Measurements from ENCODE around the gene TNIP1. TPM values are rescaled to one million over a fixed set of nuclear protein-coding genes. Genes with fewer than 3 reads are reported as not detected.

The TNIP1 gene
- total RNA-seq, 2 experiments from 2014 or later = 127 TPM

- H3K4me1 Mint-ChIP-seq = no peaks in the 10 kb centered on the region
- ChIA-PET POLR2A (interaction anchor here (0.6 kb wide), 1 partner anchor 294 kb away, joined by 3 read pairs; no protein-coding TSS in a partner anchor), CTCF (interaction anchor here (2.0 kb wide), 1 partner anchor 22 kb away, joined by 5 read pairs; no protein-coding TSS in a partner anchor)
- H3K27me3 Mint-ChIP-seq = no peaks in the 10 kb centered on the region
- no peak overlapping the region for H3K27ac Mint-ChIP-seq
- no peak for DNase-seq
- H3K36me3 Mint-ChIP-seq (ENCODE audit: low read depth) = peaks cover 69% of the 10 kb centered on the region
- H3K9me3 Mint-ChIP-seq = no peaks in the 10 kb centered on the region
- H3K4me3 Mint-ChIP-seq = no peak overlapping the region
Measured at GRCh38 chr5:151030056-151030336, 50.8 kb downstream of the TNIP1 start.

GRCh38 chr5:151029179-151030055 is 51.4 kb downstream of the TNIP1 start:
- CTCF ChIA-PET = interaction anchor here (1.0 to 2.0 kb wide), 2 partner anchors 9 to 23 kb away, joined by 4 to 5 read pairs; no protein-coding TSS in a partner anchor
- no peak for DNase-seq
- no peaks in the 10 kb centered on the region for H3K9me3 Mint-ChIP-seq
- no peaks in the 10 kb centered on the region for H3K4me1 Mint-ChIP-seq
- H3K27me3 Mint-ChIP-seq = no peaks in the 10 kb centered on the region
- POLR2A ChIA-PET = interaction anchor here (0.6 kb wide), 1 partner anchor 295 kb away, joined by 3 read pairs; no protein-coding TSS in a partner anchor
- no peak overlapping the region for H3K4me3 Mint-ChIP-seq
- no peak overlapping the region for H3K27ac Mint-ChIP-seq
- peaks cover 66% of the 10 kb centered on the region for H3K36me3 Mint-ChIP-seq (ENCODE audit: low read depth)

GRCh38 chr5:151028717-151029116 is 52.1 kb downstream of the TNIP1 start:
- DNase-seq = no peak
- Mint-ChIP-seq H3K4me1 (no peaks in the 10 kb centered on the region), H3K27ac (no peak overlapping the region), H3K9me3 (no peaks in the 10 kb centered on the region), H3K36me3 (ENCODE audit: low read depth) (peaks cover 59% of the 10 kb centered on the region), H3K27me3 (no peaks in the 10 kb centered on the region), H3K4me3 (no peak overlapping the region)
- POLR2A ChIA-PET = no interaction called here
- CTCF ChIA-PET = interaction anchor here (1.0 kb wide), 1 partner anchor 10 kb away, joined by 4 read pairs; no protein-coding TSS in a partner anchor

- no peak overlapping the region for H3K27ac Mint-ChIP-seq
- peaks cover 56% of the 10 kb centered on the region for H3K36me3 Mint-ChIP-seq (ENCODE audit: low read depth)
- no peak overlapping the region for H3K4me3 Mint-ChIP-seq
- DNase-seq = no peak
- H3K9me3 Mint-ChIP-seq = no peaks in the 10 kb centered on the region
- ChIA-PET POLR2A (no interaction called here), CTCF (interaction anchor here (1.0 kb wide), 1 partner anchor 11 kb away, joined by 4 read pairs; no protein-coding TSS in a partner anchor)
- H3K27me3 Mint-ChIP-seq = no peaks in the 10 kb centered on the region
- H3K4me1 Mint-ChIP-seq = no peaks in the 10 kb centered on the region
Measured at GRCh38 chr5:151027961-151028479, 52.8 kb downstream of the TNIP1 start.

- Mint-ChIP-seq H3K27me3 (peaks cover 2% of the 10 kb centered on the region), H3K27ac (no peak overlapping the region), H3K4me3 (no peak overlapping the region), H3K9me3 (no peaks in the 10 kb centered on the region), H3K36me3 (ENCODE audit: low read depth) (peaks cover 51% of the 10 kb centered on the region), H3K4me1 (no peaks in the 10 kb centered on the region)
- POLR2A ChIA-PET = no interaction called here
- CTCF ChIA-PET = interaction anchor here (1.4 kb wide), 1 partner anchor 25 kb away, joined by 3 read pairs; no protein-coding TSS in a partner anchor
- DNase-seq = no peak
Measured at GRCh38 chr5:151026679-151027078, 54.2 kb downstream of the TNIP1 start.

GRCh38 chr5:151026088-151026487 is 54.7 kb downstream of the TNIP1 start:
- ChIA-PET CTCF (interaction anchor here (1.4 kb wide), 1 partner anchor 26 kb away, joined by 3 read pairs; no protein-coding TSS in a partner anchor), POLR2A (no interaction called here)
- Mint-ChIP-seq H3K36me3 (ENCODE audit: low read depth) (peaks cover 48% of the 10 kb centered on the region), H3K27me3 (peaks cover 6% of the 10 kb centered on the region), H3K4me1 (no peaks in the 10 kb centered on the region), H3K27ac (no peak overlapping the region), H3K4me3 (no peak overlapping the region), H3K9me3 (no peaks in the 10 kb centered on the region)
- no peak for DNase-seq

DNA sequence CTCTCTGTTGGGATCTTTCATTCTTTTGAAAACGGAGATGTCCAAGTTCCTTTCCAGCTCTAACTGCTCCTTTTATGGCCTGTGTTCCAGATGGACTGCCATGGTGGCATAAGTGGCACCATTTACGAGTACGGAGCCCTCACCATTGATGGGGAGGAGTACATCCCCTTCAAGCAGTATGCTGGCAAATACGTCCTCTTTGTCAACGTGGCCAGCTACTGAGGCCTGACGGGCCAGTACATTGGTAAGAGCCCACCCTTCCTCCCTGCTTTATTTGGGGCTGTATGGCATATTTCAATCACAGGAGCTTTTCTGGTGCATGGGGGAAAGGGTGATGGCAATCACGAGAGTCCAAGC is 55.6 kb downstream of the TNIP1 start:
- H3K9me3 Mint-ChIP-seq = no peaks in the 10 kb centered on the region
- peaks cover 11% of the 10 kb centered on the region for H3K27me3 Mint-ChIP-seq
- CTCF ChIA-PET = no interaction called here
- peaks cover 4% of the 10 kb centered on the region for H3K4me1 Mint-ChIP-seq
- H3K27ac Mint-ChIP-seq = no peak overlapping the region
- H3K36me3 Mint-ChIP-seq (ENCODE audit: low read depth) = peaks cover 42% of the 10 kb centered on the region
- POLR2A ChIA-PET = no interaction called here
- DNase-seq = no peak
- H3K4me3 Mint-ChIP-seq = no peak overlapping the region

DNA sequence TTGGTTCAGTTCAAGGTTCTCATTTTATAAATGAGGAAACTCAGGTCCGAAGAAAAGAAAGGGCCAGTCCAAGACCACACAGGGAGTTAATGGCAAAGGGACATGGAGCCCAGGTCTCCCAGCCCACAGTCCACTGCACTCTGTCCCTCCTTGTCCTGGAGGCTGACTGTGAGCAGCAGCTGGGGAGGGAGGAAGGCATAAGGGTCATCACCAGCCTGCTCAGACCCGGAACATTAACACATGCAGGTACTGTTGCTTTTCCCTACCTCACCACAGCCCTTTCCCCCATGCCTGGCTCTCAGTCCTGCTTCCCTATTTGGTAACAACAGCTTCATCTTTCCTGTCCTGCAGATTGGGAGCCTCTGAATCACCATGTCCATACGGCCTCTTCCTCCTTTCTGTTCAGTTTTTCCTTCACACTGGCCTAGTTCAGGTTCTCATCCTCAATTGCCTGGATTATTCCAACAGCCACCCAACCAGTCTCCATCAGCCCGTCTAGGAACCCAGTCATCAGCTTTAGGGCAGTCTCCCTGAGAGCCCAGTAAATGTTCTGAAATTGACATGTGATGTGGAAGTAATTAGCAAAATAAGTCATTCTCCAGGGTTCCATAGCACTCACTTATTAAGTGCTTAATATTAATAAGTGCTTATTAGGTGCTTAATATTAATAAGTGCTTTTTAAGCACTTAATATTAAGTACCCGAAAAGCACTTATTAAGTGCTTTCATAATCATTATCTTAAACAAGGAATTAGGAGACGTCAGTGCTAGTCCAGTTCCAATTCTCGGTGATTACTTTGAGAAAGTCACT is 56.2 kb downstream of the TNIP1 start:
- Mint-ChIP-seq H3K9me3 (no peaks in the 10 kb centered on the region), H3K4me3 (no peak overlapping the region), H3K36me3 (ENCODE audit: low read depth) (peaks cover 41% of the 10 kb centered on the region), H3K4me1 (peaks cover 5% of the 10 kb centered on the region), H3K27me3 (peaks cover 17% of the 10 kb centered on the region), H3K27ac (no peak overlapping the region)
- no peak for DNase-seq
- CTCF ChIA-PET = no interaction called here
- POLR2A ChIA-PET = no interaction called here

GRCh38 chr5:151023651-151024050 is 57.2 kb downstream of the TNIP1 start:
- ChIA-PET POLR2A (no interaction called here), CTCF (no interaction called here)
- DNase-seq = no peak
- H3K36me3 Mint-ChIP-seq (ENCODE audit: low read depth) = peaks cover 35% of the 10 kb centered on the region
- H3K9me3 Mint-ChIP-seq = no peaks in the 10 kb centered on the region
- peaks cover 20% of the 10 kb centered on the region for H3K27me3 Mint-ChIP-seq
- no peak overlapping the region for H3K27ac Mint-ChIP-seq
- H3K4me1 Mint-ChIP-seq = peaks cover 15% of the 10 kb centered on the region
- no peak overlapping the region for H3K4me3 Mint-ChIP-seq

- Mint-ChIP-seq H3K36me3 (ENCODE audit: low read depth) (peaks cover 30% of the 10 kb centered on the region), H3K9me3 (no peaks in the 10 kb centered on the region), H3K27me3 (peaks cover 20% of the 10 kb centered on the region), H3K27ac (no peak overlapping the region), H3K4me1 (peaks cover 18% of the 10 kb centered on the region), H3K4me3 (no peak overlapping the region)
- ChIA-PET POLR2A (no interaction called here), CTCF (no interaction called here)
- DNase-seq = no peak
Measured at GRCh38 chr5:151023047-151023615, 57.7 kb downstream of the TNIP1 start.

DNA sequence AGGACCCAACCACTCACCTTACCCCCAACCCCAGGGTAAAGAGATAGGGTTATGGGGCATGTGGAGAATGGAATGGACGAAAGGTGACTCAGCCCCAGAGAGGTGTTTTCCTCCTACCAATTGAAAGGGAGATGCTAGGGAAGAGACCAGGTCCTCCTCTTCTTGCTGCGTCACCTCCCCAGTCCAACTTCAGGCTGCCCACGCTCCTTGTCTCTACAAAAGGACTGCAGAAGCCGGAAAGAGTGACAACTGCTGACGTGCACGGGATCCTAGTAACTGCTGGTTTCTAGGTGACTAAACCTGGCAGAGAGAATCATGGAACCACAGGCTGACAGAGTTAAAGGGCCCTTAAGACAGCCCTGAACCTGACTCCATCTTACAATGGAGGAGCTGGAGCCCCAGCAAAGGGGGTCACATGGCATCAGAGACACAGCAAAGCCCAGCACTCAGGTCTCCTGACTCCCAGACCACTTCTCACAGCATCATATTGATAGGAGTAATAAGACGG is 58.3 kb downstream of the TNIP1 start:
- no peak overlapping the region for H3K27ac Mint-ChIP-seq
- no peak for DNase-seq
- no peak overlapping the region for H3K4me3 Mint-ChIP-seq
- H3K36me3 Mint-ChIP-seq (ENCODE audit: low read depth) = peaks cover 31% of the 10 kb centered on the region
- peaks cover 18% of the 10 kb centered on the region for H3K4me1 Mint-ChIP-seq
- H3K9me3 Mint-ChIP-seq = no peaks in the 10 kb centered on the region
- ChIA-PET POLR2A (no interaction called here), CTCF (interaction anchor here (0.7 kb wide), 1 partner anchor 18 kb away, joined by 3 read pairs; no protein-coding TSS in a partner anchor)
- peaks cover 20% of the 10 kb centered on the region for H3K27me3 Mint-ChIP-seq

DNA sequence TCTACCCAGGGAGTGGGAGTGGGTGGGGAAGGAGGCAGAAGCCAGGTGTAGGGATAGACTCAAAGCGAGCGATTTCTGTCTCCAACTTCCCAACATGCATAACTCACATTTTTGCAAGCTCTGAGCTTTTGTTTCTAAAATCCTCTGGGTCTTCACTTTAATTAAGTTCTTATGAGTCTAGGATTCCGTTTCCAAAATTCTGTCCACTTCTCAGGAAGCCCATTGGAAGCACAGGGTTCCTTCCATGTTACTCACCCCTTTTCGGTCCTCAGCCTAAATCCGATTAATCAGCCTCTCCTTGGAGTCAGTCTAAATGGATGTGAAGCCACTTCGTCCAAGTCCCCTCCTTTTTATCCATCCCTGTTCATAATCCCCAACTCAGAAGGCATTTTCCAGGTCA is 59.1 kb downstream of the TNIP1 start:
- Mint-ChIP-seq H3K9me3 (no peaks in the 10 kb centered on the region), H3K36me3 (ENCODE audit: low read depth) (peaks cover 32% of the 10 kb centered on the region), H3K4me3 (no peak overlapping the region), H3K4me1 (peaks cover 18% of the 10 kb centered on the region), H3K27me3 (peaks cover 20% of the 10 kb centered on the region), H3K27ac (no peak overlapping the region)
- ChIA-PET POLR2A (no interaction called here), CTCF (interaction anchor here (0.9 to 1.4 kb wide), 2 partner anchors 12 to 26 kb away, joined by 3 to 4 read pairs; no protein-coding TSS in a partner anchor)
- DNase-seq = no peak

Data from activated CD4-positive, alpha-beta T cell treated with anti-CD3 and anti-CD28 coated beads, Interleukin-2, amount 10 ng/mL, durations not matched to agents 7 days and 5 days (primary cell).